ENCODE measurements around the gene ZNF467.

The ZNF467 gene

DNA sequence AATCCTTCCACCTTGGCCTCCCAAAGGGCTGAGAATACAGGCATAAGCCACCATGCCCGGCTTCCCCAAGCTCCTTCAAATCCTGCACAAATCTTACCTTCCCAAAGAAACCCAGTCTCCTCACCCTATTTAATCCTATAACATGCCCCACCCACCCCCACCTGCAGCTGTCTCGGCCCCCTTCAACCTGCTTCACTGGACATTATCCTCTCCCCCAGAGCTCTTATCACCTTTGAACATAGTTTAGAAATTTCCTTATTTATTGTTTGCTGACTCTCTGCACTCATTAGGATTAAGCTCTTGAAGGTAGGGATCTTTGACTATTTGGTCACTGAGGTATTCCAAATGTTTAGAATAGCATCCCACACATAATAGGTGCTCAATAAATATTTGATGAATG is 3.5 kb downstream of the ZNF467 start:
- DNase-seq = no peak

- DNase-seq = no peak
These were observed 4.5 kb downstream of the ZNF467 start for GRCh38 chr7:149768931-149769330.

DNA sequence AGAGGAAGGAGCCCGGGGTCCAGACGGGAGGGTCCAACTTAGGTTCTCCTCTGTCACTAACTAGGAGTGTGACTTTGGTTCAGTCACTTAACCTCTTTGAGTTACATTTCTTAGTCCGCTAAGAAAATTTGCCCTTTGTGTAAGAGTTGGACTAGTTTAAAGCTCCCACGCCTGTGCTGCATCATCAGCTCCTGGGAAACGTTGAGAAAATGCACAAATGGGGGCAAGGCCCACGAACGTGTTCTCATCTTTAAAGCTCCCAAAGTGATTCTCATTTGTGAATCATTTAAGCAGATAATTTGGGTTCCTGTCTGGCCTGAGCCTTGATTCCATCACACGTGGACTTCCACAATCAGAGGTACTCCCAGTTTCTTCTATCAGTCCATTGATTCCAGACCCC is 6.3 kb downstream of the ZNF467 start:
- DNase-seq = no peak

- no peak for DNase-seq
These were observed 7.2 kb downstream of the ZNF467 start for GRCh38 chr7:149766135-149766675.

- DNase-seq = no peak
These were observed 7.8 kb downstream of the ZNF467 start for GRCh38 chr7:149765399-149766121.

- no peak for DNase-seq
These were observed 8.6 kb downstream of the ZNF467 start for GRCh38 chr7:149764481-149765398.

DNA sequence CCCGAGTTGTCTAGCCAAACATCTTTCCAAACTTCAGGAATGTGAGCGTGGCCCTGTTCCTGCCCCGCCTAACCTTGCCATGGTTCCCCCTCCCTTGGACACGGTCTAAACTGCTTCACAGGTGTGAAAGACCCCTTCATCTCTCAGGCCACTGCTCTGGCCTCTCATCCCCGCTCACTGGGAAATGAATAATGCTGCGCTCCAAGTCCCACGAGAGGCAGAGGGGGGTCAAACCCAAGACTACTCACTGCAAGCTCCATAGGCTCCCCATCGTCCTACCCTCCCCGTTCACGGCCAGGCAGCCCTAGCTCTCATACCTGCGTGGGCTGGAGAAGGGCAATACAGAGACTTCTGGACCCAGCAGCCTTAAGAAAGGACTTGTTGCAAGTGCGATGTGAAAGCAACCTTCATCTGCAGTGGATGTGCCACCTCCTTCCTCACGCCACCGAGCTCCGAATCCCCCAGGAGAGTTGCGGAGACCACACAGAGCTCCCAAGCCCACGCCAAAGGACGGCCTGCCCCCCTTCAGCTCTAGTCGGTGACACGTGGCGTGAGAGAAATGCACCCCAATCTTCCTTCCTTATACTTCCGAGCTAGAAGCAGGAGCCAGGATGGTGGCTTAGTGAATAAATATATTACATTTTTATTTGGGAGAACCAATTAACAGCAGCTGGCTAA is 9.7 kb downstream of the ZNF467 start:
- DNase-seq = no peak

- no peak for DNase-seq
These were observed 10.8 kb downstream of the ZNF467 start for GRCh38 chr7:149762610-149763009.

DNA sequence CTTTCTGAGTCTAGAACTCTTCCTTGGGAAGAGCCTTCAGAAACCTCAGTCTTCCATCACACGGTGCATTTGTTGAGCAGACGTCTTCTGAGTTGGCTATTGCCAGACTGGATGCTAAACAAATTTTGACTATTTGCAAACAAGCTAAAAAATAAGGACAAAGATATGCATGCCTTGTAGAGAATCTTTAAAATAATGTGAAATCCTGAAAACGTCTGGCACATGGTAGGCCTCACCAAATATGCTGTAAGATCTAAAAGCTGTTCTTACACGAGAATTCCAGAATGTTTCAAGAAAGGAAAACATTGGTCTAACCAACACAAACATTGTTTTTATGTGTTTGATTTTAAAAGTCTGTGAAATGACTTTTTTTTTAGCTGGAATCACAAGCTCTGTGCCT is 11.3 kb downstream of the ZNF467 start:
- no peak for DNase-seq

DNA sequence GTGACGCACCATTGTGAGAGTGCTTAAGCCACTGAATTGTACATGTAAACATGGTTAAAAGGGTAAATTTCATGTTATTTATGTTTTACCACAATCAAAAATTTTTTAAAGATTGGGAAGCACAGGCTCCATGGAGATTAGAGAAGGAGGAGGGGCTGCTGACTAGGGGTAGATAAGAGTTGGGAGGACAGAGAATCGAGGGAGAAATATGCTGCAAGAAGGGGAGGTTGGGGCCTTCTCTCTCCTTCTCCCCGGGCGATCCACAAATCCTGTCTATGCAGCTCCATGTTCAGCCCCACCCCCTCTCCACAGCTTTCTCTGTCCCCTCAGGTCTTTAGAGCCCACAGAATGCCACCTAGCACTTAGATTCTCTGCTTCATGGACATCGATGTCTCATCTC is 12.1 kb downstream of the ZNF467 start:
- no peak for DNase-seq

DNA sequence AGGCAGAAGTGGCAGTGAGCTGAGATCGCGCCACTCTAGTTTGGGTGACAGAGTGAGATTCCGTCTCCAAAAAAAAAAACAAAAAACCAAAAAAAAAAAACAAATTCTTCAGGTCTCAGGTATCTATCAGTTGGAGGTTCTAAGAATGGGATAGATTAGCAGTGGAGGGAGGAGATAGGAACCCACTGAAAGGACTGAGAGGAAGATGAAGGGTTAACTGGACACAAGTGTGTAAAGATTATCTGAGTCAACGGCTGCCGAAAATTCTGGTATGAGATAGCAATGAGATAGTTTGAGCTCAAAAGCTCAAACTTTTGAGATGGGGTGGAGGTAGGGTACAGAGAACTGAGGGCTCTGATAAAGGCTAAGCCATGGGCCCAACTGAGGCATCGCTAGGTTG is 12.8 kb downstream of the ZNF467 start:
- no peak for DNase-seq

DNA sequence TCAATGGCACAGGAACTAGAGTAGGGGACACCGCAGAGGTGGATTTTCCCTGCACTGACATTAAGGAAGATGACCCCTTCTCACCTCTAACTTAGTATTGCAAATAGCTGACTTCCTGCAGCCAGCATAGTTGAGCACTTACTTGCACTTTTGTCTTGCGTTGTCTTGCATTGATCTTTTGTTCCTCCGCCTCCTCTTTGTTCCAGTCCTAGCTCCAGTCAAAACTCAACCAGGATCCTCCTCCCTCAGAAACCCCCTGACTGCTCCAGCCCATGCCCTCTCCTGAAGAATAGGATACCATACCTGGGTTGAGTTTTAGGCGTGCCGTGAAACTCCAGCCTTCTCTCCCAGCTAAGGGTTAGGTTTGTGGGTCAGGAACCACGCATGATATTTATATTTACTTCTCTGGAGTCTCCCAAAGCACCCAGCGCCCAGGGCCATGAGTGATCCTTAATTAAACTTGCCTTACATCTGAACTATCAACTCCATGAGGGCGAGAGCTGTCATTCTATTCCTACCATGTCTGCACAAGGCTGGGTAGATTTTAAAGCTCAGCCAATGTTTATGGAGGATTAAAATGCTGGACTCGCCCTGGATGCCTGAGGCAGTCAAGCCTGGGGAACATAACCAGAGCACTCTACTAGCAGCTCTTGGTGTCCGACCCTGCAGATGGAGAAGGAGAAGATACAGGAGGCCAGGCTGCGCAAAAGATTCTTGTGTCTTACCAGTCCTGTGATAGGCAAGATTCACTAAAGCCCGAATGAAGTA is 14.1 kb downstream of the ZNF467 start:
- DNase-seq = no peak

- no peak for DNase-seq
These were observed 19.8 kb downstream of the ZNF467 start for GRCh38 chr7:149753375-149754233.

GRCh38 chr7:149752646-149753045 is 20.7 kb downstream of the ZNF467 start:
- no peak for DNase-seq

DNA sequence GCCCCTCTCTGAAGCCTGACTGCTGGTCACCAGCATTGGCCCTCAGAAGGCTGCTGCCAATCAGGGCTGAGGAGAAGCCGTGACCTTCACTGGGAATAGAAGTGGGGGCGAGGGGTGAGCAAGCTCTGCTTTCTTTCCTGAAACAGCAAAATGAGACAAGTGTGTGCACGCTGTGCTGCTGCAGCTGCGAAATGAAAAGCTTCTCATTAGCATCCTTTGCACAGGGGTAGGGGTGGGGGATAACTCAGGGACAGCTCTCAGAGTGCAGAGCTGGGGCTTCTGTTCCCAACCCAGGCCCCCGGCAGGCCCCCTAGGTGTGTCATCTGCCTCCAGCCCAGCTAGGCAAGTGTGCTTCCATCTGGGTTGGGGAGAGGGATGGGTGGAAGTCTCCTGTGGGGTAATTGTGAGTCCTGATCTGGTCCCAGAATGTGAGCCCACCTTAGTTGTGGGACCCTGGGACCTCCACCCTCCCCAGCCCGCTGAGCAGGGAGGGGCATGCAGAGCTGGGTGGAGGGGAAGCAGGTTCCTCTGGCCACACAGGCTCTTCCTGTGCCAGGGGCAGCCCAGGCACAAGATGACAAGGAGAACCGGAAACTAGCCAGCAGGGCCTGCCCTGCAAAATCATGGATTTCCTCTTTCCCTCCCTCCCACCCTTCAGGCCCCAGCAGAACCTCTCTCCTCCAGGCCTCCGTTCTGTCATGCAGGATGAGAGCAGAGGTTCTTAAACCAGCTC is 22.2 kb downstream of the ZNF467 start:
- DNase-seq = no peak

- DNase-seq = no peak
These were observed 23.1 kb downstream of the ZNF467 start for GRCh38 chr7:149750122-149750845.

DNA sequence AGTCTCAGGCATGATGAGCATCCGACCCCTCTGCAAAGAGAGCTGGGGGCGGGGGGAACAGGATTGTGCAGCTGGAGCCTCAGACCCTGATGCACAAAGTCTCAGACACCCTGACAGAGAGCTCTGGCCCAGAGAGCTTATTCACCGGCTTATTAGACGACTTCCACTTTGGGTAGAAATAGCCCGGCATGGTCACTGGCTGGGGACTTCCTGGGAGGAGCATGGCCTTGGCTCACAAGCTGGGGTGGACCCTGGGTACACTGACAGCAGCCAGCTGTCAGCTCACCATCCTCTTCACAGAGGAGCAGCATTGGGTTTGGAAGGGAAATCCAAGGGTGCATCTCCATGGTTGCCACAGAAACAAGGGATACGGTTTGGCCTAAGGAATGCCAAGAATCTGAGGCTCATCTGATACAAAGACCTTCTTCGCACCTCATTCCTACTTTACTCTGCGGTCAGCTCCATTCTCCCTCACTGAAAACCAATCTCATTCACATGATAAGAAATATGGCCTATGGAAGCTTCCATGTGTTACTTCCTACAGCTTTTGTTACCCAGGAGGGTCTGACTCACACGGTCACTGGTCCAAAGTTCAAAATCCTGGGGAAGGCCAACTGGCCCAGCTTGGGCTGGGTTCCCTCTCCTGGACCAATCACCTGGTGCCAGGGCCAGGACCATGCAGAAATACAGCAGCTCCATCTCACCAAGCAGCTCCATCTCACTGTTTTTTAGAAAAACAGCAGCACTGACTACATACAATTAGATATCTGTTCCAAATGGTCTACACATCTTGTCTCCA is 25.1 kb downstream of the ZNF467 start:
- DNase-seq = no peak

GRCh38 chr7:149743476-149744255 is 29.7 kb downstream of the ZNF467 start:
- no peak for DNase-seq
